ENCODE measurements around the gene LRRC27.
"Not testable (repeated sequence)": the region's sequence is repeated elsewhere in the genome, so short reads cannot be mapped to it uniquely, and the experiment has no call there.

The LRRC27 gene

DNA sequence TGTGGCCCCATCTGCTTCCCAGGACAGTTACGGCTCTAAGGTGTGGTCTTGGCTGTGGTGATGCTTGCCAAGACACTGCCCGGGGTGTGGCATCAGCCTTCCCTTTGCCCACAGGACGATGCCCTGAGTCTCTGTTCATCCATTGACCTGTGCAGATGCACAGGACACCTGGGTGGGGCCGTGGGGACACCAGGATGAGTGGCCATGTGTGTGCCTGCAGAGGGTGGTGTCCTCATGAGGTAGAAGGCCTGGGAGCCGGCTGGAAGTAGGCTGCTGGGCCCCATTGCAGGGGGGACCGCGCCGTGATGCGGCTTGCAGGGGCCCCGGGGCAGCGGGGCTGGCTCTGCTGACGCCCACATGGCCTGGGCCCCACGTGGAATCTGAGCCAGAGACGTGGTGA is 42.6 kb downstream of the LRRC27 start:
- DNase-seq (ENCODE audit: low read depth): no peak

- DNase-seq (ENCODE audit: low read depth): no peak
Observed at GRCh38 chr10:132375116-132375794, 43.3 kb downstream of the LRRC27 start.

GRCh38 chr10:132375795-132376297 is 43.9 kb downstream of the LRRC27 start:
- DNase-seq (ENCODE audit: low read depth): no peak

DNA sequence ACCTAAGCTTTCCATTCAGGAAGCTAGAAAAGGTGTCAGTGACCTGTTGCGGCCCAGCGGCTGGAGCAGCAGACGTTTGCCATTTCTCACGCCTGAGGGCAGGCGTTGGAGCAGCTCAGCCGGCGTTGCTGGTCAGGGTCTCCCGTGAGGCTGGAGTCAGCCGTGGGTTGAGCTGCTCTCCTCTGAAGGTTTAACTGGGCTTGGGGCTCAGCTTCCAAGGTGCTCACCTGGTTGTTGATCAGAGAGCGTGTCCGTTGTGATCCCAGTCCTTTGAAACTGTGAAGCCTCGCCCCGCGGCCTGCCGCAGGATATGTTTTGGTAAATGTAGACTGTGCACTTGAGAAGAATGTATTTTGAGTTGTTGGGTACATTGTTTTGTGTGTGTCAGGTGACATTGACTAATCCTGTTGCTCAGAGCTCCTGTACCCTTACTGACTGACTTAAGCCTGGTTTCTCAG is 44.4 kb downstream of the LRRC27 start:
- no peak for DNase-seq (ENCODE audit: low read depth)

- no peak for DNase-seq (ENCODE audit: low read depth)
Observed at GRCh38 chr10:132377326-132377725, 45.3 kb downstream of the LRRC27 start.

DNA sequence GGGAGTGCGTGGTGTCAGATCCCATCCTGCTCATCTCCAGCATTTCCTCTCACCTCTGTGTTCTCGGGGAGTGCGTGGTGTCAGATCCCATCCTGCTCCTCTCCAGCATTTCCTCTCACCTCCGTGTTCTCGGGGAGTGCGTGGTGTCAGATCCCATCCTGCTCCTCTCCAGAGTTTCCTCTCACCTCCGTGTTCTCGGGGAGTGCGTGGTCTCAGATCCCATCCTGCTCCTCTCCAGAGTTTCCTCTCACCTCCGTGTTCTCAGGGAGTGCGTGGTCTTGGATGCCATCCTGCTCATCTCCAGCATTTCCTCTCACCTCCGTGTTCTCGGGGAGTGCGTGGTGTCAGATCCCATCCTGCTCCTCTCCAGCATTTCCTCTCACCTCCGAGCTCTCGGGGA is 47.0 kb downstream of the LRRC27 start:
- not testable (repeated sequence) for DNase-seq (ENCODE audit: low read depth)

DNA sequence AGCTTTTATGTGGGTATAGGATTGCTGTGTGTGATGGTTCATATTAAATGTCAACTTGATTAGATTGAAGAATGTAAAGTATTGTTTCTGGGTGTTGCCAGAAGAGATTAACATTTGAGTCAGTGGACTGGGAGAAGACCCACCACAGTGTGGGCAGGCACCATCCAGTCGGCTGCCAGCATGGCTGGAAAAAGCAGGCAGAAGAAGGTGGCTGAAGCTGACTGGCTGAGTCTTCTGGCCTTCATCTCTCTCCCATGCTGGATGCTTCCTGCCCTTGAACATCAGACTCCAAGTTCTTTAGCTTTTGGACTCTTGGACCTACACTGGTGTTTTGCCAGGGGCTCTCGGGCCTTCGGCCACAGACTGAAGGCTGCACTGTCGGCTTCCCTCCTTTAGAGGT is 49.0 kb downstream of the LRRC27 start:
- DNase-seq (ENCODE audit: low read depth): not testable (repeated sequence)

- DNase-seq (ENCODE audit: low read depth): no peak
Observed at GRCh38 chr10:132381741-132382140, 49.7 kb downstream of the LRRC27 start.

DNA sequence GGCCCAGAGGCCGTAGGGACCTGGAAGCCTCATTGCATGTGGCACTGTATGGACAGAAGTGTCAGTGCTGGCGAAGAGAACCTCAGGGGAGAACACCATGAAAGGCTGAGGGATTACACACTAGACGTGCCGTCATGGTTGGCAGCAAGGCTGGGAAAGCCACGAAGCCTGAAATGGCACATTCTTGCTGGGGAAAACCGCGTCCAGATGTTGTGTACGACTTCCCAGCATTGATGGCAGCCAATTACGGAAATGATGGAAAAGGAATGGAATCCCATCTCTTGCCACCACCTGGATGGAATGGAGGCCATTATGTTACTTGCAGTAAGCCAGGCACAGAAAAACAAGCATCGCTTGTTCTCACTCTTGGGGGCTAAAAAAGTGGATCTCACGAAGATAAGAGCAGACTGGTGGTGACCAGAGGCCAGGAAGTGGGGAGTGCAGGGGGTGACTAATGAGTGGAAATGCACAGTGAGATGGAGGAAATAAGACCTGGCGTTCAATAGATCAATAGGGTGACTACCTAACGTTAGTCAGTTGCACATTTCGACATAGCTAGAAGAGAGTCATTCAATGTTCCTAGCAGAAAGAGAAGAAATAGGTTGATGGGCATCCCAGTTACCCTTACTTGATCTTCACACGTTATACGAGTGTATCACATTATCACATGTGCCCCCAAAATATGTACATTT is 50.4 kb downstream of the LRRC27 start:
- DNase-seq (ENCODE audit: low read depth): no peak

DNA sequence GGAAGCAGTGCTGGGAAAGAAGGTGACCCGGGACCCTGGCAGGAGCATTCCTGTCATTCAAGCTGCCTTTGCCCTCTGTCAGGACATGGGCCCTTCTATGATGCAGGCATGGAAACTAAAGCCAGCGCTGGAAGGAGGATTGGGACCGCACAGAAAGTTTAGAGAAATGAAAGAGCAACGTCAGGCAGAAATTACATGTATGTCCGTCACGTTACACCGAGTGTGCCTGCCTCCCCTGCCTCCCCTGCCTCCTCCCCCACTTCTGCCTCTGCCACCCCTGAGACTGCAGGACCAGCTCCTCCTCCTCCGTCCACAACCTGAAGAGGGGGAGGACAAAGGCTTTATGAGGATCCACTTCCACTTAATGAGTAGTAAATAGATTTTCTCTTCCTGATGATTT is 51.1 kb downstream of the LRRC27 start:
- no peak for DNase-seq (ENCODE audit: low read depth)

- no peak for DNase-seq (ENCODE audit: low read depth)
Observed at GRCh38 chr10:132383751-132384196, 51.8 kb downstream of the LRRC27 start.

- no peak for DNase-seq (ENCODE audit: low read depth)
Observed at GRCh38 chr10:132384618-132385388, 52.8 kb downstream of the LRRC27 start.

DNA sequence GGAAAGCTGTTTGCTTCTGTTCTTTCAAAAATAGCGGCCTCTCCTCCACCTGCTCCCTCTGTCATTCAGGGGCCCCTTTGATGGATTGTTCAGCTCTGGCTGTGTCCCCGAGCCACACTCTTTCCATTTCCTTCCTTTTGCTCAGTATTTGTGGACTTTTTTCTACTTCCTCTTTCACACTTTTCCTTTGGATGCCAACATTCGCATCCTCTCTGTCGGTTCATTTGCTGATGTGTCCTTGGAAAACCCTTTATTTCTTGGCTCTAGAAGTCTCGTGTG is 53.3 kb downstream of the LRRC27 start:
- no peak for DNase-seq (ENCODE audit: low read depth)

DNA sequence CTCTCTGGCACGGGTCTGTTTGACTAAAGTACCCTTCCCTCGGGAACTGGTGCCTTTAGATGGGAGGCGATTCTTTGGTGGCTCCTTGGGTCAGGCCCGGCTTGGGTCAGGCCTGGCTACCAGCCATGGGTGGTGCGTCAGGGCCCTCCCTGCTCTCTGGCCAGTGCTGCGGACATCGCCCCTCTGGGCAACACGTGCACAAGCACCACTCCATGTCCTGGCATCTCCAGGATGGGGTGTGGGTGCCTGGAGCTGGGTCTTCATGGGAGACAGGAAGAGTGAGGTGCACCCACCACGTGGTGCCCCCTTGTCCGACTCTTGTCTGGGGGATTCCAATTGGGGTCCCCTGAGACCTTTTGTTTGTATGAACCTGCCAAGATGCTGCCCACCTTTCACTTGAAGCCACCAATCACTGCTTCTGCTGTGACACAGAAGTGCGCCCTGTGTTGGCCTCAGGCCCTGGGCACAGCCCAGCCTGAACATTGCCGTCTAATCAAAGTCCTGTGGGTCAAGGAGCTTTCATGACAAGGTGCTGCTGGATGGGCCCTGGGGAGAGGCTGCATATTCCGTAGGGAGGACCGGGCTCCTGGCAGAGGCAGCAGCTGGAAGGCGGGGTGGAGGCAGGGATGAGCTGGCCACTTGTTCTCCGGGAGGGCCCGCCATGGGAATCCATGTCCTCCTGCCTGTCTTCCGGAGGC is 53.9 kb downstream of the LRRC27 start:
- no peak for DNase-seq (ENCODE audit: low read depth)

GRCh38 chr10:132386419-132386831 is 54.4 kb downstream of the LRRC27 start:
- DNase-seq (ENCODE audit: low read depth): no peak

GRCh38 chr10:132386896-132387295 is 54.9 kb downstream of the LRRC27 start:
- not testable (repeated sequence) for DNase-seq (ENCODE audit: low read depth)

DNA sequence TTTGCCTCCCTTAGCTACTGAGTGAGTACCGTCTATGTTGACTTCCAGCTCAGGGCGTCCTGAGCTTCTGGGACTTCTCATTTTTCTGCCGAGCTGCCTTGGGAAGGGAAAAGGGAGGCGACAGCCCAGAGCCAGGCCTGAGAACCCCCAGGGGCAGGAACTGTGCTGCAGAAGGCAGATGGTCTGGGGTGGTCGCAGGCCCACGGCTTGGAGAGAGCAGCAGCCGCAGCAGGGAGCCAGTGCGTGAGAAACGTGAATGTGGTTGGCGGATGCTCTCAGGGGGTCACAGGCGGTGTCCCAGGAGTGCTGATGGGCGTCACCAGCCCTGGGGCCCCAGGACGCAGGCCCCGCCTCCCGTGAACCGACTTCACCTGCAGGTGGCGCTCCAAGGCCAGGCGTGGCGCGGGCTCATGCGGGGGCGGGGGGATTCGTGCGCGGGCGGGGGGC is 55.8 kb downstream of the LRRC27 start:
- peak; percentile 84 for DNase-seq (ENCODE audit: low read depth)

DNA sequence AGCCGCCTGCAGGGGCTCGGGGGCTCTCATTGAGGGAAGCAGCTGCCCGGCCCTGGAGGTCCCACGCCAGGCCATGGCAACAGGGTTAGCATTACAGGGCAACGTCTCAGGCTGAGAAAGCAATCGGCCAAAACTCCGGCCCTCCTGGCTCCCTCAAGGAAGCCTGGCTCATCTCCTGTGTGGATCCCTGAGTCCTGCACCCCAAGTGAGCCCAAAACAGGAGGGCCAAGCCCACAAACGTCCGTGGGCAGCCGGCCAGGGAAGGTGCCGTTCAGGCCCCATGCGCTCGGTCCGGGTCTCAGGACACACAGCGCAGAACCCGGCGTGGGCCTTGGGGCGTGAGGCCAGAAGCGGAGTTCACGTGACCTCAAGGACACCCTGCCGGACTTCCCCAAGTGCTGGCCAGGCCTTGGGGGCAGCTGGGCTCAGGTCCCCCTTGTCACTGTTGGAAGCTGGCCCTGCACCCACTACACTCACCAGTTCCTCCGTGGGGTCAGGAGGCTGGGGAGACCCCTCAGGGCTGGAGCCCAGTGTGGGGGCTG is 57.0 kb downstream of the LRRC27 start:
- no peak for DNase-seq (ENCODE audit: low read depth)

DNA sequence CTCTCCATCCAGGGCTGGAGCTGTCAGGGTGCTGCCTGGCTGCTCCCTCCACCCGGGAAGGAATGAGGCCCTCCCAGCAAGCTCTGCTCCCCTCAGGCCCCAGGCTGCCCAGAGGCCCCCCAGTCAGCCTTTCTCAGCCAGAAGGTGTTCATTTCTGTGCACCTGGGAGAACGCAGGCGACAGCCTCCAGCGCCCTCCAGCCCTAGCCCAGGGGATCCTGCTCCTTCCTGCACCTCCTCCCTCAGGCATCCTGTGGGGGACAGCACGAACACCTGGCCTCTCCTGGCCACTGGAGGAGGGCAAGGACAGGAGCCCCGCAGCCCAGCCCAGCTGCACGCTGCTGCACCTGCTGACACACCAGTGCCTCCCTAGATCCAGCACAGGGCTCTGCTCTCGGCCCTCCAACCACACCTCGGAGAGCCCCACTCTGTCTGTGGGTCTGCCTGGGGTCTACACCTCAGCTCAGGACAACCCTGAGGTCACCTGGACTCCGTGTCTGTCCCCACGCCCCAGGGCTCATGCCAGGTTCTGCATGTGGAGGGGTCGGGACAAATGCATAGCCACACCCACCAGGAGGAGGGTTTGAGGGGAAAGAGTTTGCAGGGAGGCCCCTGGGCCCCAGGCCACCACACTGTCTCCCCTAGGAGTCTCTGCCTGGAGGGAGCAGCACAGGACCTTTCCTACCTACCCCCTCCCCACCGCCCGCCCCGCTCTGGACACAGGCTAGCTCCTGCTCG is 57.6 kb downstream of the LRRC27 start:
- DNase-seq (ENCODE audit: low read depth): no peak

DNA sequence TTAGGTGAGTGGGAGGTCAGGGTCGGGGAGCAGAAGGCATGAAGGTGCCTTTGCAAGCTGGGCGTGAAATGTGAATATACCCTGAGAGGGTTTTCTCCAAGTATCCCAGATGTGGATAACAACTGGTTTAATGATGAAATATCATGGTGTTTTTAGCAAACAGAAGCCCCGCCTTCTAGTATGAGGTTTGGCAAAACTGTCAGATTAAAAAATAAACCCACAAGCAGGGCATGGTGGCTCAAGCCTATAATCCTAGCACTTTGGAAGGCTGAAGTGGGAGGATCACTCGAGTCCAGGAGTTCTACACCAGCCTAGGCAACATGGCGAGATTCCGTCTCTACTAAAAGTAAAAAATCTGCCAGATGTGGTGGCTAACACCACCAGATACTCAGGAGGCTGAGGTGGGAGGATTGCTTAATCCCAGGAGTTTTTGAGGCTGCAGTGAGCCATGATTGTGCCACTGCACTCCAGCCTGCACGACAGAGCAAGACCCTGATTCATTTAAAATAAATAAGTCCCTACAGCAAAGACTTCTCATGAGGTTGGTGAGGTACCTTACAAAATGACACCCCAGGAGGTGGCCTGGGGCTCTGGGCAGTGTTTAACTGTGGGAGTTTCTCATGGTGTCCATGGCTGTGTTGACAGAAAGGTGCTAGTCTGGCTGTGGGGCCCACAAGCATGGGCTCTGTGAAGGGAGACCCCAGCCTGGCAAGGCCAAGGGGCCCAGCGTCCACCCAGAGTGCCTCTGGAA is 58.4 kb downstream of the LRRC27 start:
- no peak for DNase-seq (ENCODE audit: low read depth)
